HTR-8/SVneo (cell line): ENCODE results near the gene STK11.

ENCODE experiments used
- DNase-seq: peaks from one replicate; pipeline ENCODE4 v3.0.0; 2011; ENCODE audit warnings: low spot score, mixed read lengths; ENCODE audit not compliant: insufficient read length
- FAIRE-seq: peaks from 2 replicates; lab custom pipeline; 2011; peaks lifted over from hg19 to GRCh38; lab: Jason Lieb, UNC

STK11 gene

GRCh38 chr19:1223018-1223855, 17.7 kb downstream of the STK11 start:
- DNase-seq = peak; percentile 43
- FAIRE-seq = no peak

- FAIRE-seq (no peak), DNase-seq (no peak)
Measured at GRCh38 chr19:1224047-1224825, 18.7 kb downstream of the STK11 start.

- FAIRE-seq (no peak), DNase-seq (no peak)
Measured at GRCh38 chr19:1224847-1225246, 19.3 kb downstream of the STK11 start.

- FAIRE-seq (no peak), DNase-seq (no peak)
Measured at GRCh38 chr19:1225440-1226226, 20.1 kb downstream of the STK11 start.

GRCh38 chr19:1226227-1226518, 20.6 kb downstream of the STK11 start:
- no peak for FAIRE-seq
- no peak for DNase-seq

- no peak for DNase-seq
- FAIRE-seq = no peak
Measured at GRCh38 chr19:1226522-1227303, 21.1 kb downstream of the STK11 start.

GRCh38 chr19:1227304-1228054, 21.9 kb downstream of the STK11 start:
- DNase-seq = no peak
- no peak for FAIRE-seq

GRCh38 chr19:1228161-1228957, 22.8 kb downstream of the STK11 start:
- DNase-seq (no peak), FAIRE-seq (no peak)

- DNase-seq (no peak), FAIRE-seq (no peak)
Measured at GRCh38 chr19:1229056-1229923, 23.7 kb downstream of the STK11 start.

- no peak for DNase-seq
- no peak for FAIRE-seq
Measured at GRCh38 chr19:1229924-1230782, 24.6 kb downstream of the STK11 start.

GRCh38 chr19:1230783-1231489, 25.4 kb downstream of the STK11 start:
- FAIRE-seq (no peak), DNase-seq (no peak)

GRCh38 chr19:1231729-1232637, 26.4 kb downstream of the STK11 start:
- no peak for FAIRE-seq
- DNase-seq = no peak

GRCh38 chr19:1232652-1233072, 27.1 kb downstream of the STK11 start:
- FAIRE-seq (no peak), DNase-seq (no peak)

GRCh38 chr19:1233115-1233667, 27.6 kb downstream of the STK11 start:
- no peak for FAIRE-seq
- DNase-seq = no peak
